ENCODE measurements around the gene CELF5.

DNA sequence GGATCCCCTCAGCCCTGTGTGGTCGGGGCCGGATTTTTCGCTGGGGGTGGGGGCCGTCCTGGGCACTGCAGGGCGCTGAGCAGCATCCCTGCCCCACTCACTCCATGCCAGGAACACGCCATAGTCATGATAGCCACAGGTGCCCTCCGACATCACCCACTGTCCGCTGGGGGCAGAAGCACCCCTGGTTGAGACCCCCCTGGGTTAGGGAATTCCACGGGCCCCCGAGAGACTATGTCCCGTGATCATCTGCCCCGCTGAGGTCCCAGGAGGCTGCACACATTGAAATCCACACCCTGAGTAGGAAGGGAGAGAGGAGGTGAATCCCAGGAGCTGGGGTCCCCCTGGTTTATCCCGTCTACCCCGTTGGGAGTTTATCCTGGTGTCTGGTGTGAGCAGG lies 22.6 kb upstream of the CELF5 start:
- TF ChIP-seq, protein P1, sequence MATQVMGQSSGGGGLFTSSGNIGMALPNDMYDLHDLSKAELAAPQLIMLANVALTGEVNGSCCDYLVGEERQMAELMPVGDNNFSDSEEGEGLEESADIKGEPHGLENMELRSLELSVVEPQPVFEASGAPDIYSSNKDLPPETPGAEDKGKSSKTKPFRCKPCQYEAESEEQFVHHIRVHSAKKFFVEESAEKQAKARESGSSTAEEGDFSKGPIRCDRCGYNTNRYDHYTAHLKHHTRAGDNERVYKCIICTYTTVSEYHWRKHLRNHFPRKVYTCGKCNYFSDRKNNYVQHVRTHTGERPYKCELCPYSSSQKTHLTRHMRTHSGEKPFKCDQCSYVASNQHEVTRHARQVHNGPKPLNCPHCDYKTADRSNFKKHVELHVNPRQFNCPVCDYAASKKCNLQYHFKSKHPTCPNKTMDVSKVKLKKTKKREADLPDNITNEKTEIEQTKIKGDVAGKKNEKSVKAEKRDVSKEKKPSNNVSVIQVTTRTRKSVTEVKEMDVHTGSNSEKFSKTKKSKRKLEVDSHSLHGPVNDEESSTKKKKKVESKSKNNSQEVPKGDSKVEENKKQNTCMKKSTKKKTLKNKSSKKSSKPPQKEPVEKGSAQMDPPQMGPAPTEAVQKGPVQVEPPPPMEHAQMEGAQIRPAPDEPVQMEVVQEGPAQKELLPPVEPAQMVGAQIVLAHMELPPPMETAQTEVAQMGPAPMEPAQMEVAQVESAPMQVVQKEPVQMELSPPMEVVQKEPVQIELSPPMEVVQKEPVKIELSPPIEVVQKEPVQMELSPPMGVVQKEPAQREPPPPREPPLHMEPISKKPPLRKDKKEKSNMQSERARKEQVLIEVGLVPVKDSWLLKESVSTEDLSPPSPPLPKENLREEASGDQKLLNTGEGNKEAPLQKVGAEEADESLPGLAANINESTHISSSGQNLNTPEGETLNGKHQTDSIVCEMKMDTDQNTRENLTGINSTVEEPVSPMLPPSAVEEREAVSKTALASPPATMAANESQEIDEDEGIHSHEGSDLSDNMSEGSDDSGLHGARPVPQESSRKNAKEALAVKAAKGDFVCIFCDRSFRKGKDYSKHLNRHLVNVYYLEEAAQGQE (IDR thresholded peaks at IDR 0.05; ENCODE audit: insufficient read depth in 1 of 2, low read depth in 2 of 2, low read length in 1 of 2): no peak
- TF ChIP-seq, protein P2, sequence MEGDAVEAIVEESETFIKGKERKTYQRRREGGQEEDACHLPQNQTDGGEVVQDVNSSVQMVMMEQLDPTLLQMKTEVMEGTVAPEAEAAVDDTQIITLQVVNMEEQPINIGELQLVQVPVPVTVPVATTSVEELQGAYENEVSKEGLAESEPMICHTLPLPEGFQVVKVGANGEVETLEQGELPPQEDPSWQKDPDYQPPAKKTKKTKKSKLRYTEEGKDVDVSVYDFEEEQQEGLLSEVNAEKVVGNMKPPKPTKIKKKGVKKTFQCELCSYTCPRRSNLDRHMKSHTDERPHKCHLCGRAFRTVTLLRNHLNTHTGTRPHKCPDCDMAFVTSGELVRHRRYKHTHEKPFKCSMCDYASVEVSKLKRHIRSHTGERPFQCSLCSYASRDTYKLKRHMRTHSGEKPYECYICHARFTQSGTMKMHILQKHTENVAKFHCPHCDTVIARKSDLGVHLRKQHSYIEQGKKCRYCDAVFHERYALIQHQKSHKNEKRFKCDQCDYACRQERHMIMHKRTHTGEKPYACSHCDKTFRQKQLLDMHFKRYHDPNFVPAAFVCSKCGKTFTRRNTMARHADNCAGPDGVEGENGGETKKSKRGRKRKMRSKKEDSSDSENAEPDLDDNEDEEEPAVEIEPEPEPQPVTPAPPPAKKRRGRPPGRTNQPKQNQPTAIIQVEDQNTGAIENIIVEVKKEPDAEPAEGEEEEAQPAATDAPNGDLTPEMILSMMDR (IDR thresholded peaks at IDR 0.05): no peak
